Osteocyte (in vitro differentiated cells): Measurements from ENCODE around the gene SH3BP5L. TPM values are rescaled to one million over a fixed set of nuclear protein-coding genes. Genes with fewer than 3 reads are reported as not detected.

Experiments
- DNase-seq: peaks from one replicate; pipeline ENCODE4 v3.0.0; 2021; ENCODE audit warnings: mixed read lengths; ENCODE audit not compliant: unreplicated experiment; ENCODE audit errors: extremely low spot score
- H3K27ac Mint-ChIP-seq: one replicate; pipeline ENCODE4 v1.8.0; 2021; ENCODE audit warnings: mild to moderate bottlenecking, mixed read lengths; ENCODE audit not compliant: unreplicated experiment
- H3K27me3 Mint-ChIP-seq: one replicate; pipeline ENCODE4 v1.8.0; 2021; ENCODE audit warnings: mixed read lengths; ENCODE audit not compliant: unreplicated experiment
- H3K36me3 Mint-ChIP-seq: one replicate; pipeline ENCODE4 v1.8.0; 2021; ENCODE audit warnings: mixed read lengths; ENCODE audit not compliant: unreplicated experiment
- H3K4me1 Mint-ChIP-seq: one replicate; pipeline ENCODE4 v1.8.0; 2021; ENCODE audit warnings: mixed read lengths; ENCODE audit not compliant: unreplicated experiment
- H3K4me3 Mint-ChIP-seq: one replicate; pipeline ENCODE4 v1.8.0; 2021; ENCODE audit warnings: mild to moderate bottlenecking, moderate library complexity, mixed read lengths; ENCODE audit not compliant: unreplicated experiment
- H3K9me3 Mint-ChIP-seq: one replicate; pipeline ENCODE4 v1.8.0; 2021; ENCODE audit warnings: mixed read lengths; ENCODE audit not compliant: unreplicated experiment
- total RNA-seq: library from RNA; stranded (reverse); gene quantifications from 2 replicates; pipeline ENCODE4 v1.2.1, GENCODE V29; 2021
- TF ChIP-seq, protein P1 (sequence below): fragments of 200-600 bp; sonication (generic); IDR thresholded peaks from 2 replicates; pipeline ENCODE4 v1.5.0; 2021; ENCODE audit warnings: antibody characterized with exemption, mild to moderate bottlenecking, moderate library complexity

SH3BP5L gene
- total RNA-seq, 1 donor from 2014 or later: 32.4 TPM

GRCh38 chr1:248822148-248823032, 3.3 kb downstream of the SH3BP5L start:
- H3K36me3 Mint-ChIP-seq: peaks cover 18% of the 10 kb centered on the region
- peaks cover 54% of the 10 kb centered on the region for H3K4me1 Mint-ChIP-seq
- H3K4me3 Mint-ChIP-seq: no peak overlapping the region
- no peak overlapping the region for H3K27ac Mint-ChIP-seq
- no peaks in the 10 kb centered on the region for H3K27me3 Mint-ChIP-seq
- DNase-seq: no peak
- TF ChIP-seq, protein P1, sequence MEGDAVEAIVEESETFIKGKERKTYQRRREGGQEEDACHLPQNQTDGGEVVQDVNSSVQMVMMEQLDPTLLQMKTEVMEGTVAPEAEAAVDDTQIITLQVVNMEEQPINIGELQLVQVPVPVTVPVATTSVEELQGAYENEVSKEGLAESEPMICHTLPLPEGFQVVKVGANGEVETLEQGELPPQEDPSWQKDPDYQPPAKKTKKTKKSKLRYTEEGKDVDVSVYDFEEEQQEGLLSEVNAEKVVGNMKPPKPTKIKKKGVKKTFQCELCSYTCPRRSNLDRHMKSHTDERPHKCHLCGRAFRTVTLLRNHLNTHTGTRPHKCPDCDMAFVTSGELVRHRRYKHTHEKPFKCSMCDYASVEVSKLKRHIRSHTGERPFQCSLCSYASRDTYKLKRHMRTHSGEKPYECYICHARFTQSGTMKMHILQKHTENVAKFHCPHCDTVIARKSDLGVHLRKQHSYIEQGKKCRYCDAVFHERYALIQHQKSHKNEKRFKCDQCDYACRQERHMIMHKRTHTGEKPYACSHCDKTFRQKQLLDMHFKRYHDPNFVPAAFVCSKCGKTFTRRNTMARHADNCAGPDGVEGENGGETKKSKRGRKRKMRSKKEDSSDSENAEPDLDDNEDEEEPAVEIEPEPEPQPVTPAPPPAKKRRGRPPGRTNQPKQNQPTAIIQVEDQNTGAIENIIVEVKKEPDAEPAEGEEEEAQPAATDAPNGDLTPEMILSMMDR: no peak
- no peaks in the 10 kb centered on the region for H3K9me3 Mint-ChIP-seq

DNA sequence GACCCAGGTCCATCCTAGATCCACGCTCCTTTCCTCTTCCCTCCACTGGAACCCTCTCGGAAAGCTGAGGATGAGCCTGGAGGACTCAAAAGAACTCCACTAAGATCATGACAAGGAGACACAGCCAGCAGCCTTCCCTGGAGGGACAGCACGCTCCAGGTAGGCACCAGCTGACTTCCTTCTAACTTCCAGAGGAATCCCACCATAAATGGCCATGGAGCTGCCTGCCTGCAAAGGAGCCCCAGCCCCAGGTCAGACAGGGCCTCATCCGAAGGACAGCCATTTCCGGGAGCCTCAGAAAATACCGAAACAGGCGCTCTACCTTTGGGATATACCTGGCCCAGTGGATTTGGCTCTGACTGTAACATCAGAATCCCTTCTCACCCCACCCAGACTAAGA, 4.1 kb downstream of the SH3BP5L start:
- TF ChIP-seq, protein P1: no peak
- H3K27ac Mint-ChIP-seq: peak overlapping the region; percentile 52
- no peaks in the 10 kb centered on the region for H3K9me3 Mint-ChIP-seq
- H3K36me3 Mint-ChIP-seq: peaks cover 20% of the 10 kb centered on the region
- no peak for DNase-seq
- H3K4me1 Mint-ChIP-seq: peaks cover 50% of the 10 kb centered on the region
- no peaks in the 10 kb centered on the region for H3K27me3 Mint-ChIP-seq
- H3K4me3 Mint-ChIP-seq: no peak overlapping the region

DNA sequence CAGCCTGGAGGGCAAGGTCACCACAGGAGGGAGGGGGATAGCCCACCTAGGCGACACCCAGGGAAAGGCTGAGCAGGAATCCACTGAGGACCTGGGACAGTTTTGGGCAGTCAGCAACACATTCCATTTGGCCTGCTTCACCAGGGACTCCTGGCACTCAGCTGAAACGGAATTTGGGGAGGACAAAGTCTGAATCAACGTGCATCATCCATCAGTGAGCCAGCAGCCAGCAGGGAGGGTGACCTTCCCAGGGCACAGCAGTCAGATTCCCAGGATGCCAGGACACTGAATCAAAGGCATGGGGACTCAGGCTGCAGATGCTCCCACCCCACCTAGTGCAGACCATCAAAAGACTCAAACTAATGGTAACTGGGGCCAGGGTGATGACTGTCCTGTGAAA, 4.6 kb downstream of the SH3BP5L start:
- no peak for DNase-seq
- H3K4me3 Mint-ChIP-seq: no peak overlapping the region
- H3K27me3 Mint-ChIP-seq: no peaks in the 10 kb centered on the region
- no peaks in the 10 kb centered on the region for H3K9me3 Mint-ChIP-seq
- peaks cover 47% of the 10 kb centered on the region for H3K4me1 Mint-ChIP-seq
- peaks cover 23% of the 10 kb centered on the region for H3K36me3 Mint-ChIP-seq
- TF ChIP-seq, protein P1: no peak
- no peak overlapping the region for H3K27ac Mint-ChIP-seq

GRCh38 chr1:248820041-248820585, 5.6 kb downstream of the SH3BP5L start:
- TF ChIP-seq, protein P1: no peak
- no peak for DNase-seq
- H3K36me3 Mint-ChIP-seq: peaks cover 30% of the 10 kb centered on the region
- peaks cover 43% of the 10 kb centered on the region for H3K4me1 Mint-ChIP-seq
- H3K4me3 Mint-ChIP-seq: no peak overlapping the region
- no peaks in the 10 kb centered on the region for H3K9me3 Mint-ChIP-seq
- no peak overlapping the region for H3K27ac Mint-ChIP-seq
- no peaks in the 10 kb centered on the region for H3K27me3 Mint-ChIP-seq
